ENCODE measurements around the gene DBX2.
"Not testable (repeated sequence)": the region's sequence is repeated elsewhere in the genome, so short reads cannot be mapped to it uniquely, and the experiment has no call there.

The DBX2 gene

DNA sequence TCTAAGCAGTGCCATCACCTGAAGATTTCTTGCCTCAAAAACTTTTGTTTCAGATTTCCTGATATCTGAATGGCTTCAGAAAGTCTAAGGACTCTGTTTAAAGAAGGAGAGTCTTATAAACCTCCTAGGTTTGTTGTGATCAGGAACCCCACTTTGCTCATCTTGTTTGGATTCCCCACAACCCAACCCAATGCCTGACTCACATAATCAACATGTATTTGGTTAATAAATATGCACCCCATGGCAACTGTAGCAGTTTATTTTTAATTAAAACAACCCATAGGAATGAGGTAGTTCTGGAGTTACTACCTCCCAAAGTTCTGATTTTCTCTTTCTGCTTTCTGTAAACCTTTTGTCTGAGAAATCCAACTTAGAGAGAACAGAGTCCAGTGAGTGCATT, 51.5 kb downstream of the DBX2 start:
- H3K27me3 ChIP-seq (replicated peaks; ENCODE audit: control insufficient read depth, insufficient read depth, low read length): no peaks in the 10 kb centered on the region
- DNase-seq (ENCODE audit: low read depth): no peak
- H3K9me3 ChIP-seq (ENCODE audit: control insufficient read depth, low read length): no peaks in the 10 kb centered on the region
- H3K4me1 ChIP-seq (ENCODE audit: control insufficient read depth, insufficient read depth, low read length): no peaks in the 10 kb centered on the region
- H3K4me3 ChIP-seq (ENCODE audit: low read length): no peak overlapping the region
- H3K36me3 ChIP-seq (ENCODE audit: control insufficient read depth, insufficient read depth, low read length, severe bottlenecking): no peaks in the 10 kb centered on the region
- H3K9ac ChIP-seq (ENCODE audit: low read length): no peak overlapping the region

DNA sequence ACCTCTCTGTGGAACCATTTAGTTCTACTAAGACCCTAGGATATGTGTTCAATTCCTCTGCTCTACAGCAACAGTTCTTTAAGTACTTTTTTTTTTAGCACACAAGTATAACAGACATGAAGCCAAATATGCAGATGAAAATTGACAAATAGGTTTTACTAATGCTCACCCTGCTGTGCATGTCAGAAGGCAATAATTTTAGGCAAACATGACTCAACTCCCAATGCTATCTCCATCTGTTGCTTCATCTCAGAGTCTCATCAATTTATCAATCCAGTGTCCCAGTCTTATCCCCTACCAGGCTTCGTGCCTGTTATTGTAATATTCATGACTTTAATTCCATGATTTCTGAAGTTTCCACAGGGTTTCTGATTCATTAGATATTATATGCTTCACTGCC, 57.7 kb downstream of the DBX2 start:
- Histone ChIP-seq H3K27me3 (replicated peaks; ENCODE audit: control insufficient read depth, insufficient read depth, low read length) (no peaks in the 10 kb centered on the region), H3K9ac (ENCODE audit: low read length) (no peak overlapping the region), H3K9me3 (ENCODE audit: control insufficient read depth, low read length) (no peaks in the 10 kb centered on the region), H3K4me3 (ENCODE audit: low read length) (no peak overlapping the region), H3K36me3 (ENCODE audit: control insufficient read depth, insufficient read depth, low read length, severe bottlenecking) (no peaks in the 10 kb centered on the region), H3K4me1 (ENCODE audit: control insufficient read depth, insufficient read depth, low read length) (peaks cover 9% of the 10 kb centered on the region)
- no peak for DNase-seq (ENCODE audit: low read depth)

DNA sequence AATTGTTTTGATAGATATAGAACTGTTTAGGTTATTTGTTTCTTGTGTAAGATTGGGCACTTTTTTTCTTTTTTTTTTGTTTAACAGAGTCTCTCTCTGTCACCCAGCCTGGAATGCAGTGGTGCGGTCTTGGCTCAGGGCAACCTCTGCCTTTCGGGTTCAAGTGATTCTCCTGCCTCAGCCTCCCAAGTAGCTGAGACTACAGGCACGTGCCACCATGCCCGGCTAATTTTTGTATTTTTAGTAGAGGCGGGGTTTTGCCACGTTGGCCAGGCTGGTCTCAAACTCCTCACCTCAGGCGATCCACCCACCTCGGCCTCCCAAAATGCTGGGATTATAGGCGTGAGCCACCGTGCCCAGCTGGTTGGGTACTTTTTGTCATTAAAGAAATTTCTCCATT, 66.0 kb downstream of the DBX2 start:
- H3K9ac ChIP-seq (ENCODE audit: low read length): not testable (repeated sequence)

DNA sequence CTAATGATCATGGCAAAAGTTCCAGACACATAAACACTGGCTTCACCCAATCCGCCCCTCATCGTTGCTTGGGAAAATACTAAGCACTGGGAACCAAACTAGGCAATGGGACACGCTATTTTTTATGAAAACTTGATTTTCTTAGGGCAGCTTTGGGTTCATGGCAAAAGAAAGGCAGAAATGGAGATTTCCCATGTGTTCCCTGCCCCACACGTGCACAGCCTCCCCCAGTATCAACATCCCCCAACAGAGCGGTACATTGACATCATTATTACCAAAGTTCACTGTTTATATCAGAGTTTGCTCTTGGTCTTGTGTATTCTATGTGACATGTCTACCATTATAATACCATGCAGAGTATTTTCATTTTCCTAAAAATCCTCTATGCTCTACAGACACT, 71.0 kb downstream of the DBX2 start:
- H3K27me3 ChIP-seq (replicated peaks; ENCODE audit: control insufficient read depth, insufficient read depth, low read length): no peaks in the 10 kb centered on the region
- DNase-seq (ENCODE audit: low read depth): no peak
- H3K36me3 ChIP-seq (ENCODE audit: control insufficient read depth, insufficient read depth, low read length, severe bottlenecking): no peaks in the 10 kb centered on the region
- no peak overlapping the region for H3K4me3 ChIP-seq (ENCODE audit: low read length)
- no peak overlapping the region for H3K9ac ChIP-seq (ENCODE audit: low read length)
- H3K4me1 ChIP-seq (ENCODE audit: control insufficient read depth, insufficient read depth, low read length): peaks cover 20% of the 10 kb centered on the region
- no peaks in the 10 kb centered on the region for H3K9me3 ChIP-seq (ENCODE audit: control insufficient read depth, low read length)

More for the DNA sequence above, 66.0 kb downstream of the DBX2 start:
- not testable (repeated sequence) for DNase-seq (ENCODE audit: low read depth); H3K36me3 ChIP-seq (ENCODE audit: control insufficient read depth, insufficient read depth, low read length, severe bottlenecking); H3K9me3 ChIP-seq (ENCODE audit: control insufficient read depth, low read length); H3K4me3 ChIP-seq (ENCODE audit: low read length); H3K27me3 ChIP-seq (replicated peaks; ENCODE audit: control insufficient read depth, insufficient read depth, low read length); H3K4me1 ChIP-seq (ENCODE audit: control insufficient read depth, insufficient read depth, low read length)

DNA sequence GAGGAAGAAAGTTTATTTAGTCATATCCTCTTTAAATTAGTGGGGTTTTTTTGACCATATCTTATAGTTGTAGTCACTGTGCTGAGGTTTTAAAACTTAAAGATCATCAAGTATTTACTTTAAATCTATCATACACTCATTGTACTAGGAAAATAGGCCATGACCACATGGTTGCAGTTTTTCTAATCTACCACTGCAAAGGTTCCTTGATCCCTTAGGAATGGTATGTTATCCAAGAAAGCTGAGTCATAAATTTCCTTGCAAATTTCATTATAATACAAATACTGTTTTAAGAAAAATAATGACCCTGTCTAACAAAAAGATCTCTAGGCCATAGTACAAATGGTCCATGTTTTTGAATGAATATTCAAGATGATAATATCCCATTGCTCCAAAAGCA, 74.7 kb downstream of the DBX2 start:
- peaks cover 20% of the 10 kb centered on the region for H3K4me1 ChIP-seq (ENCODE audit: control insufficient read depth, insufficient read depth, low read length)
- no peaks in the 10 kb centered on the region for H3K27me3 ChIP-seq (replicated peaks; ENCODE audit: control insufficient read depth, insufficient read depth, low read length)
- no peak for DNase-seq (ENCODE audit: low read depth)
- no peak overlapping the region for H3K9ac ChIP-seq (ENCODE audit: low read length)
- no peaks in the 10 kb centered on the region for H3K36me3 ChIP-seq (ENCODE audit: control insufficient read depth, insufficient read depth, low read length, severe bottlenecking)
- H3K4me3 ChIP-seq (ENCODE audit: low read length): no peak overlapping the region
- no peaks in the 10 kb centered on the region for H3K9me3 ChIP-seq (ENCODE audit: control insufficient read depth, low read length)

DNA sequence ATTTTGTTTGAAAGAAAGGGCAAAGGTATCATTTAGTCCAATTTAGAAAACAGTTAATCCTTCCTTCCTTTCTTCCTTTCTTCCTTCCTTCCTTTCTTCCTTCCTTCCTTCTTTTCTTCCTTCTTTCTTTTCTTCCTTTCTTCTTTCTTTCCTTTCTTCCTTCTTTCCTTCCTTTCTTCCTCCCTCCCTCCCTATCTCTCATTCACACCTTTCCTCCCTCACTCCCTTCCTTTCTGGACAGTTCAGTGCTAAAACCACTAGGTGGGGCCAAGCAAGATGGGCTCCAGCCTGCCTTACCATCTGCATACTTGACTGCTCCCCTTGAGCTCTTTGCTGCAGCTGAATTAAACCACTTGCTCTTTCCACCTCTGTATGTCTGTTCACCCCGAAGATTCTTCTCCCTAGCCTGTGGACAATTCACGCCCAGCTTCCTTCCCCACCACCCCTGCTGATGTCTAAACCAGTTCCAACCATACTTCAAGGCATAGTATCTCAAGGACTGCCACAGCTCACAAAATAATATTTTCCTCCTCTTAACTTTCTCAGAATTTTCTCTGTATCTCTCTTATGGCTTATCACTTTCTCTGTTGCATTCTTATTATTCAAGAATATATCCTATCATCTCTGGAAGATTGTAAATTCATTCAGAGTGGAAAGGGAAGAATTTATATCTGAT, 78.0 kb downstream of the DBX2 start:
- Histone ChIP-seq H3K4me1 (ENCODE audit: control insufficient read depth, insufficient read depth, low read length) (peaks cover 12% of the 10 kb centered on the region), H3K27me3 (replicated peaks; ENCODE audit: control insufficient read depth, insufficient read depth, low read length) (no peaks in the 10 kb centered on the region), H3K4me3 (ENCODE audit: low read length) (no peak overlapping the region), H3K9me3 (ENCODE audit: control insufficient read depth, low read length) (no peaks in the 10 kb centered on the region), H3K9ac (ENCODE audit: low read length) (no peak overlapping the region), H3K36me3 (ENCODE audit: control insufficient read depth, insufficient read depth, low read length, severe bottlenecking) (no peaks in the 10 kb centered on the region)
- peak; percentile 0 for DNase-seq (ENCODE audit: low read depth)

DNA sequence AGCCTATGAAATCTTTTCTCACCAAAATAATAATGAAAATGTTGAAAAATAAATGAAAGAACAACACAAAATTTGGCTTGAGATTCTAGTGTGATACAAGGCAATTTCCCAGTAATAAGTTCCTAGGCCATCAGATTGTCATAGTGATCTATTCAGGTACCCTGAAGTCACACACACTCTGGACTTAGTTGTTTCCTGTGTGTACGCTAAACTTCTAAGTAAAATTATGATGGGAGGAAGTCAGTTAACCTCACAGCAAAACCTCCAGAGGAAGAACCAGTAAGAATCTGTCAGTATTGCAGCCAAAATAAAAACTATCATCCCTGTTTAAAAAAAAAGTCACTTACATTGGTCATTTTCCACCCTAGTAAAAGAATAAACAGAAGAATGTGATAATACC, 81.9 kb downstream of the DBX2 start:
- Histone ChIP-seq H3K4me3 (ENCODE audit: low read length) (no peak overlapping the region), H3K9me3 (ENCODE audit: control insufficient read depth, low read length) (peaks cover 6% of the 10 kb centered on the region), H3K36me3 (ENCODE audit: control insufficient read depth, insufficient read depth, low read length, severe bottlenecking) (no peaks in the 10 kb centered on the region), H3K27me3 (replicated peaks; ENCODE audit: control insufficient read depth, insufficient read depth, low read length) (no peaks in the 10 kb centered on the region), H3K4me1 (ENCODE audit: control insufficient read depth, insufficient read depth, low read length) (no peaks in the 10 kb centered on the region), H3K9ac (ENCODE audit: low read length) (no peak overlapping the region)
- DNase-seq (ENCODE audit: low read depth): no peak
